K562 (cell line): Measurements from ENCODE around the gene HMBS. TPM values are rescaled to one million over a fixed set of nuclear protein-coding genes. Genes with fewer than 3 reads are reported as not detected.

ENCODE experiments used
- CREM ChIP-seq: IDR thresholded peaks from 2 replicates; pipeline ENCODE4 v1.6.1; 2014; ENCODE audit warnings: antibody characterized with exemption, low read depth
- KLF13 ChIP-seq: fragments of 450-650 bp; IDR thresholded peaks from 2 replicates; pipeline ENCODE4 v1.6.1; 2016; ENCODE audit warnings: missing genetic modification characterization, low read depth, mild to moderate bottlenecking, missing compliant biosample characterization, moderate library complexity, borderline replicate concordance
- L3MBTL2 ChIP-seq: fragments of 450-650 bp; IDR thresholded peaks from 2 replicates; pipeline ENCODE4 v1.6.1; 2016; ENCODE audit warnings: mild to moderate bottlenecking, moderate library complexity
- MXI1 ChIP-seq: IDR thresholded peaks from 2 replicates; pipeline ENCODE4 v1.6.1; 2011; ENCODE audit warnings: low read depth, mild to moderate bottlenecking, improper control_type of control experiment, low read length
- RBFOX2 ChIP-seq: fragments of 200-400 bp; formaldehyde crosslinking; IDR thresholded peaks from 2 replicates; pipeline ENCODE4 v1.6.1; 2017; ENCODE audit warnings: low read depth, mild to moderate bottlenecking, low read length, moderate library complexity
- SAP30 ChIP-seq: fragments of 200-600 bp; sonication (generic); IDR thresholded peaks from 2 replicates; pipeline ENCODE4 v1.6.1; 2012; ENCODE audit warnings: borderline replicate concordance, low read depth, mild to moderate bottlenecking, moderate library complexity, low read length, control low read depth, inconsistent platforms; ENCODE audit not compliant: insufficient read depth, poor library complexity, severe bottlenecking
- TEAD4 ChIP-seq, 2 experiments: sonication (generic) in 1 of 2; formaldehyde crosslinking in 1 of 2; IDR thresholded peaks; 2 replicates each; pipeline versions ENCODE4 v1.6.1 to v1.8.0; 2012 to 2022; ENCODE audit warnings: borderline replicate concordance in 1 of 2, inconsistent platforms in 1 of 2, low read length in 1 of 2, mild to moderate bottlenecking in 1 of 2, missing genetic modification reagents in 1 of 2
- ZBTB7A ChIP-seq: IDR thresholded peaks from 2 replicates; pipeline ENCODE4 v1.6.1; 2011; ENCODE audit warnings: low read depth, mild to moderate bottlenecking, low read length, moderate library complexity, borderline replicate concordance; ENCODE audit not compliant: control insufficient read depth
- ZNF766 ChIP-seq: fragments of 200-800 bp; sonication (Bioruptor generic); conservative IDR thresholded peaks from 2 replicates; pipeline ENCODE4 v1.6.1; 2016; ENCODE audit warnings: missing genetic modification characterization, missing compliant biosample characterization
- ZNF778 ChIP-seq: fragments of 450-650 bp; formaldehyde crosslinking; IDR thresholded peaks from 2 replicates; pipeline ENCODE4 v1.4.0; 2020; ENCODE audit warnings: mild to moderate bottlenecking, moderate library complexity
- polyA plus RNA-seq, 8 experiments: library from polyadenylated mRNA; depleted of rRNA in 4 of 8; stranded (reverse) in 5 of 8; unstranded in 3 of 8; fragments of >200 nt; fragmentation: Nextera tagmentation in 2 of 8; fragmentation: Illumina TruSeq in 1 of 8; extraction: Ambion mirVana in 2 of 8; extraction: Trizol in 1 of 8; gene quantifications; 2 replicates each; pipeline versions ENCODE4 v1.2.1 to v1.2.3, GENCODE V29; 2011 to 2014; ENCODE audit warnings: inconsistent platforms in 1 of 8, missing spikeins in 1 of 8
- total RNA-seq, 7 experiments: library from RNA; depleted of rRNA in 6 of 7; stranded (reverse); fragments of >200 nt in 6 of 7; fragmentation: Illumina TruSeq in 2 of 7; extraction: Trizol in 2 of 7; gene quantifications; 2 replicates each; pipeline versions ENCODE4 v1.2.1 to v1.2.3, GENCODE V29; 2011 to 2021; ENCODE audit warnings: low replicate concordance in 1 of 7
- TF ChIP-seq, protein P1 (sequence below): sonication (generic); formaldehyde crosslinking; IDR thresholded peaks from 2 replicates; pipeline ENCODE4 v1.8.0; 2023; ENCODE audit warnings: mild to moderate bottlenecking, missing genetic modification reagents
- TF ChIP-seq, protein P2 (sequence below): conservative IDR thresholded peaks from 2 replicates; pipeline ENCODE4 v1.6.1; 2011; ENCODE audit warnings: low read depth, mild to moderate bottlenecking, low read length; ENCODE audit not compliant: control insufficient read depth
- TF ChIP-seq, protein P3 (sequence below): sonication (generic); formaldehyde crosslinking; IDR thresholded peaks from 2 replicates; pipeline ENCODE4 v1.8.1; 2023; ENCODE audit warnings: mild to moderate bottlenecking, missing genetic modification reagents
- TF ChIP-seq, protein P4 (sequence below): sonication (generic); formaldehyde crosslinking; IDR thresholded peaks from 2 replicates; pipeline ENCODE4 v1.8.0; 2023; ENCODE audit warnings: mild to moderate bottlenecking, missing genetic modification reagents

Gene HMBS
- total and polyA plus RNA-seq, 9 of the 15 experiments (the other 6 are each of a cell fraction or from before 2014, with no cell fraction given): 56.9 to 385 (median 286) TPM

DNA sequence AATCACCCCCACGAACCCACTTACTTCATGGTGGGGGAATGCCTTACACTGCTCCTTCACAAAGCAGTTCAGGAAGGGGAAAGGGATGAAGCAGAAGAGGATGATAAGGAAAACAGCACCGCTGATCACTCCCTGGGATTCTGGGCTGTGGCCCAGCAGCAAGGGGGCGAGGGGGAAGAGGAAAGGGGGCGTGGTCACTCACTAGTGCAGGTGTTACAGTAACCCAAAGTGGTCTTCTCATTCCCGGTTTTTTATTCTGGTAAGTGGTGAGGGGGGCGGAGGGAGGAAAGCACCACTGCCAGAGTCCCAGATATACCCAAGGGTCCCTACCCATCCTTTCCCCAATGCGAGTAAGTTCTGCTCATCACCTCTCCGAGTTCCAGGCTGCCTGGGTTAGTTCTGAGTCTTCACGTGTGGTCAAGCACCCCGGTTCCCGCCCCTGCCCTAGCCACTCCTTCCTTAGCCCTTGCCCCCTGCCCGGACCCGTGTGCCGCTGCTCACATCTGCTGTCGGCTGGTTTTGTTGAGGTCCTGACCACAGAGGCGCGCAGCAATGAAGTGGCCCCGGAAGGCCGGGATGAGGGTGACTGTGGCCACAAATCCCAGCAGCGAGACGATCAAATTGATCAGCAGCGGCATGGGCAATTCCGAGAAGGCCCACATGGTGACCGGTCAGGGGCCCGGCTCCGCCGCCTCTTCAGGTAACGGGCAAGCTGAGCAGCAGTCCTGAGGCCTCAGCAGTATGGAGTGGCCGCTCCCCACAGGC lies 16.5 kb downstream of the HMBS start (continued):
- TF ChIP-seq, protein P1, sequence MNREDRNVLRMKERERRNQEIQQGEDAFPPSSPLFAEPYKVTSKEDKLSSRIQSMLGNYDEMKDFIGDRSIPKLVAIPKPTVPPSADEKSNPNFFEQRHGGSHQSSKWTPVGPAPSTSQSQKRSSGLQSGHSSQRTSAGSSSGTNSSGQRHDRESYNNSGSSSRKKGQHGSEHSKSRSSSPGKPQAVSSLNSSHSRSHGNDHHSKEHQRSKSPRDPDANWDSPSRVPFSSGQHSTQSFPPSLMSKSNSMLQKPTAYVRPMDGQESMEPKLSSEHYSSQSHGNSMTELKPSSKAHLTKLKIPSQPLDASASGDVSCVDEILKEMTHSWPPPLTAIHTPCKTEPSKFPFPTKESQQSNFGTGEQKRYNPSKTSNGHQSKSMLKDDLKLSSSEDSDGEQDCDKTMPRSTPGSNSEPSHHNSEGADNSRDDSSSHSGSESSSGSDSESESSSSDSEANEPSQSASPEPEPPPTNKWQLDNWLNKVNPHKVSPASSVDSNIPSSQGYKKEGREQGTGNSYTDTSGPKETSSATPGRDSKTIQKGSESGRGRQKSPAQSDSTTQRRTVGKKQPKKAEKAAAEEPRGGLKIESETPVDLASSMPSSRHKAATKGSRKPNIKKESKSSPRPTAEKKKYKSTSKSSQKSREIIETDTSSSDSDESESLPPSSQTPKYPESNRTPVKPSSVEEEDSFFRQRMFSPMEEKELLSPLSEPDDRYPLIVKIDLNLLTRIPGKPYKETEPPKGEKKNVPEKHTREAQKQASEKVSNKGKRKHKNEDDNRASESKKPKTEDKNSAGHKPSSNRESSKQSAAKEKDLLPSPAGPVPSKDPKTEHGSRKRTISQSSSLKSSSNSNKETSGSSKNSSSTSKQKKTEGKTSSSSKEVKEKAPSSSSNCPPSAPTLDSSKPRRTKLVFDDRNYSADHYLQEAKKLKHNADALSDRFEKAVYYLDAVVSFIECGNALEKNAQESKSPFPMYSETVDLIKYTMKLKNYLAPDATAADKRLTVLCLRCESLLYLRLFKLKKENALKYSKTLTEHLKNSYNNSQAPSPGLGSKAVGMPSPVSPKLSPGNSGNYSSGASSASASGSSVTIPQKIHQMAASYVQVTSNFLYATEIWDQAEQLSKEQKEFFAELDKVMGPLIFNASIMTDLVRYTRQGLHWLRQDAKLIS (CRISPR knock-in tag): 0 out of 2 replicates have a peak, but pooled peaks have one; percentile 13
- no peak for TF ChIP-seq TEAD4 (IDR thresholded peaks at IDR 0.05; ENCODE audit: low read length)
- peak; percentile 67; the same call in 1 of the 2 replicates for TF ChIP-seq TEAD4 (CRISPR knock-in tag; IDR thresholded peaks at IDR 0.05; ENCODE audit: borderline replicate concordance)
- TF ChIP-seq, protein P2, sequence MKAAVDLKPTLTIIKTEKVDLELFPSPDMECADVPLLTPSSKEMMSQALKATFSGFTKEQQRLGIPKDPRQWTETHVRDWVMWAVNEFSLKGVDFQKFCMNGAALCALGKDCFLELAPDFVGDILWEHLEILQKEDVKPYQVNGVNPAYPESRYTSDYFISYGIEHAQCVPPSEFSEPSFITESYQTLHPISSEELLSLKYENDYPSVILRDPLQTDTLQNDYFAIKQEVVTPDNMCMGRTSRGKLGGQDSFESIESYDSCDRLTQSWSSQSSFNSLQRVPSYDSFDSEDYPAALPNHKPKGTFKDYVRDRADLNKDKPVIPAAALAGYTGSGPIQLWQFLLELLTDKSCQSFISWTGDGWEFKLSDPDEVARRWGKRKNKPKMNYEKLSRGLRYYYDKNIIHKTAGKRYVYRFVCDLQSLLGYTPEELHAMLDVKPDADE: peak; percentile 35; the same call in 1 of the 2 replicates
- peak; percentile 50; the same call in 1 of the 2 replicates for TF ChIP-seq MXI1
- peak; percentile 30; the same call in 1 of the 2 replicates for TF ChIP-seq CREM
- TF ChIP-seq KLF13 (tag): peak; percentile 73; the same call in 1 of the 2 replicates
- TF ChIP-seq ZBTB7A: peak; percentile 29; the same call in 1 of the 2 replicates
- 0 out of 2 replicates have a peak, but pooled peaks have one; percentile 0 for TF ChIP-seq ZNF766 (CRISPR knock-in tag)
- no peak for TF ChIP-seq SAP30
- TF ChIP-seq L3MBTL2: no peak; the same call in 1 of the 2 replicates
- peak; percentile 85 for TF ChIP-seq RBFOX2
- TF ChIP-seq ZNF778 (CRISPR knock-in tag): no peak
- TF ChIP-seq, protein P3, sequence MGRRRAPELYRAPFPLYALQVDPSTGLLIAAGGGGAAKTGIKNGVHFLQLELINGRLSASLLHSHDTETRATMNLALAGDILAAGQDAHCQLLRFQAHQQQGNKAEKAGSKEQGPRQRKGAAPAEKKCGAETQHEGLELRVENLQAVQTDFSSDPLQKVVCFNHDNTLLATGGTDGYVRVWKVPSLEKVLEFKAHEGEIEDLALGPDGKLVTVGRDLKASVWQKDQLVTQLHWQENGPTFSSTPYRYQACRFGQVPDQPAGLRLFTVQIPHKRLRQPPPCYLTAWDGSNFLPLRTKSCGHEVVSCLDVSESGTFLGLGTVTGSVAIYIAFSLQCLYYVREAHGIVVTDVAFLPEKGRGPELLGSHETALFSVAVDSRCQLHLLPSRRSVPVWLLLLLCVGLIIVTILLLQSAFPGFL: peak; percentile 91; the same call in 1 of the 2 replicates
- TF ChIP-seq, protein P4, sequence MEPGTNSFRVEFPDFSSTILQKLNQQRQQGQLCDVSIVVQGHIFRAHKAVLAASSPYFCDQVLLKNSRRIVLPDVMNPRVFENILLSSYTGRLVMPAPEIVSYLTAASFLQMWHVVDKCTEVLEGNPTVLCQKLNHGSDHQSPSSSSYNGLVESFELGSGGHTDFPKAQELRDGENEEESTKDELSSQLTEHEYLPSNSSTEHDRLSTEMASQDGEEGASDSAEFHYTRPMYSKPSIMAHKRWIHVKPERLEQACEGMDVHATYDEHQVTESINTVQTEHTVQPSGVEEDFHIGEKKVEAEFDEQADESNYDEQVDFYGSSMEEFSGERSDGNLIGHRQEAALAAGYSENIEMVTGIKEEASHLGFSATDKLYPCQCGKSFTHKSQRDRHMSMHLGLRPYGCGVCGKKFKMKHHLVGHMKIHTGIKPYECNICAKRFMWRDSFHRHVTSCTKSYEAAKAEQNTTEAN: peak; percentile 39; the same call in 1 of the 2 replicates
